Trophoblast cell (in vitro differentiated cells and primary cell): ENCODE data around the gene HOGA1.
"Not testable (repeated sequence)": the region's sequence is repeated elsewhere in the genome, so short reads cannot be mapped to it uniquely, and the experiment has no call there.

ENCODE experiments used
- DNase-seq, 2 donors: peaks; one replicate each; pipeline ENCODE4 v3.0.0-alpha.2; 2016
- H2AFZ ChIP-seq: 2 replicates; pipeline ENCODE4 v1.6.1; 2013; ENCODE audit warnings: low read length, moderate library complexity, mild to moderate bottlenecking; ENCODE audit not compliant: insufficient read depth, poor library complexity
- H2AK5ac ChIP-seq: 2 replicates; pipeline ENCODE4 v1.6.1; 2013; ENCODE audit warnings: mild to moderate bottlenecking, low read length
- H2BK120ac ChIP-seq: 2 replicates; pipeline ENCODE4 v1.6.1; 2013; ENCODE audit warnings: low read length, mild to moderate bottlenecking, moderate library complexity; ENCODE audit not compliant: insufficient read depth, poor library complexity
- H2BK12ac ChIP-seq: 2 replicates; pipeline ENCODE4 v1.6.1; 2013; ENCODE audit warnings: mild to moderate bottlenecking, low read length, moderate library complexity
- H2BK5ac ChIP-seq: 2 replicates; pipeline ENCODE4 v1.6.1; 2013; ENCODE audit warnings: low read length, low read depth, moderate library complexity, mild to moderate bottlenecking; ENCODE audit not compliant: poor library complexity
- H3K14ac ChIP-seq: 2 replicates; pipeline ENCODE4 v1.6.1; 2013; ENCODE audit warnings: mild to moderate bottlenecking, low read length
- H3K18ac ChIP-seq: 2 replicates; pipeline ENCODE4 v1.6.1; 2013; ENCODE audit warnings: mild to moderate bottlenecking, low read length
- H3K23ac ChIP-seq: 2 replicates; pipeline ENCODE4 v1.6.1; 2013; ENCODE audit warnings: low read length
- H3K27ac ChIP-seq: 2 replicates; pipeline ENCODE4 v1.5.1; 2013; ENCODE audit warnings: low read depth, mild to moderate bottlenecking, inconsistent platforms, low read length, moderate library complexity
- H3K27me3 ChIP-seq: 2 replicates; pipeline ENCODE4 v1.6.1; 2013; ENCODE audit warnings: inconsistent platforms, mild to moderate bottlenecking, low read length, moderate library complexity; ENCODE audit not compliant: insufficient read depth
- H3K36me3 ChIP-seq, 2 experiments: 1 replicate in 1 of 2; 2 replicates in 1 of 2; pipeline ENCODE4 v1.6.1; 2013; ENCODE audit warnings: low read length in 2 of 2, mild to moderate bottlenecking in 2 of 2, moderate library complexity in 1 of 2; ENCODE audit not compliant: insufficient read depth in 2 of 2, control insufficient read depth in 1 of 2
- H3K4ac ChIP-seq: 2 replicates; pipeline ENCODE4 v1.6.1; 2013; ENCODE audit warnings: low read depth, mild to moderate bottlenecking, low read length, moderate library complexity
- H3K4me1 ChIP-seq, 2 experiments: 1 replicate in 1 of 2; 2 replicates in 1 of 2; pipeline ENCODE4 v1.6.1; 2013; ENCODE audit warnings: low read length in 2 of 2, mild to moderate bottlenecking in 2 of 2, moderate library complexity in 1 of 2; ENCODE audit not compliant: insufficient read depth in 2 of 2, control insufficient read depth in 1 of 2
- H3K4me2 ChIP-seq: 2 replicates; pipeline ENCODE4 v1.6.1; 2013; ENCODE audit warnings: inconsistent platforms, mild to moderate bottlenecking, low read length, moderate library complexity
- H3K4me3 ChIP-seq: 2 replicates; pipeline ENCODE4 v1.5.1; 2013; ENCODE audit warnings: mild to moderate bottlenecking, low read depth, low read length, inconsistent platforms
- H3K79me1 ChIP-seq: one replicate; pipeline ENCODE4 v1.6.1; 2013; ENCODE audit warnings: low read length
- H3K79me2 ChIP-seq: 2 replicates; pipeline ENCODE4 v1.6.1; 2013; ENCODE audit warnings: low read length, mild to moderate bottlenecking; ENCODE audit not compliant: control insufficient read depth, insufficient read depth, poor library complexity
- H3K9ac ChIP-seq: 2 replicates; pipeline ENCODE4 v1.6.1; 2013; ENCODE audit warnings: mild to moderate bottlenecking, low read length
- H3K9me3 ChIP-seq: 2 replicates; pipeline ENCODE4 v1.6.1; 2013; ENCODE audit warnings: low read depth, mild to moderate bottlenecking, control low read depth, inconsistent platforms, low read length; ENCODE audit not compliant: insufficient read depth
- H4K12ac ChIP-seq: 2 replicates; pipeline ENCODE4 v1.6.1; 2013; ENCODE audit warnings: low read depth, mild to moderate bottlenecking, low read length, moderate library complexity
- H4K8ac ChIP-seq: 2 replicates; pipeline ENCODE4 v1.6.1; 2013; ENCODE audit warnings: low read depth, mild to moderate bottlenecking, low read length, moderate library complexity
- H4K91ac ChIP-seq: one replicate; pipeline ENCODE4 v1.6.1; 2013; ENCODE audit warnings: low read depth, mild to moderate bottlenecking, low read length, moderate library complexity
- WGBS: extraction: QIAGEN DNeasy Blood & Tissue Kit; methylation state at CpG from one replicate; pipeline ENCODE4 v1.1.7; 2013; ENCODE audit warnings: missing lambda C conversion rate; ENCODE audit not compliant: insufficient read length, insufficient coverage; ENCODE audit errors: extremely low coverage; 5-methylcytosine and 5-hydroxymethylcytosine counted together

Gene HOGA1

DNA sequence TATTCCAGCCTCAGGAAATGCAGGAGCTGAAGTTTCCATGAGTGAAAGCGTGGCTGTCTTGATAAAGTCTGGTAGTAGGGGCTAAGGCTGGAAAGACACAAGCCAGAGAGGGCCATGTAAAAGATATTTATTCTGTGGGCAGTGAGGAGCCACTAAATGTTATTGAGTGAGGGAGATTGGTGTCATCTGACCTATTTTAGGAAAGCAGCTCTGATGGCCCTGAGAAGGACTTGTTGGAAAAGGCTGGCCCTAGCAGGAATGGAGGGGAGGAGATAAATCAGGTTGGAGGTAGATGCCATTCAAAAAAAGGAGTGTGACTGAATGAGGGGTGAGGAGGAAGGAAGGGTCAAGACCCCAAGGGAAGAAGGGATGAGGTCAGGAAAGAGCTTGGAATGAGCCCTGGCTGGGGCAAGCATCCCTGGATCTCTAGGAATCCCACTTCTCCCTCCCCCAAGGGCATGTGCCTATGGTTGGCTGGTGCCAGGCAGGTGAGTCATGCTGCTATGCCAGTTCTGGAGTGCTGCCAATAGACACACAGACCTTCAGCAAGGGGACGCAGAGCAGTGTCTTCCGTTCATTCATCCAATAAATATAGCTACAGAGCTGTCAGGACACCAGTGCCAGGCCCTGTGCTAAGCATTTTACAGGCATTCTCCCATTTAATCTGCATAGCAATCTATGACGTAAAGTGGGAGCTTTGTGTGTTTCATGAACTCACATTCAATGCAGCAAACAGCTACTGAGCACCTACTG lies 9.6 kb upstream of the HOGA1 start:
- DNase-seq = peak; percentile 88 to 92
- H3K4me3 ChIP-seq = no peak overlapping the region
- WGBS = no CpG with 5 or more reads among the region's 4 CpGs
- H4K12ac ChIP-seq = no peak overlapping the region
- peak overlapping the region; percentile 59 for H2AK5ac ChIP-seq
- H4K91ac ChIP-seq = peak overlapping the region; percentile 87
- H2BK12ac ChIP-seq = peak overlapping the region; percentile 37
- no peak overlapping the region for H3K4ac ChIP-seq
- peaks cover 13% of the 10 kb centered on the region for H3K79me2 ChIP-seq
- H3K9ac ChIP-seq = no peak overlapping the region
- peak overlapping the region; percentile 67 for H4K8ac ChIP-seq
- H3K36me3 ChIP-seq = peaks cover 5 to 8% of the 10 kb centered on the region in 2 experiments
- no peak overlapping the region for H2AFZ ChIP-seq
- H3K4me2 ChIP-seq = peak overlapping the region; percentile 8
- peak overlapping the region; percentile 42 for H3K14ac ChIP-seq
- H2BK5ac ChIP-seq = peak overlapping the region; percentile 63
- H3K27me3 ChIP-seq = no peaks in the 10 kb centered on the region
- H3K27ac ChIP-seq = peak overlapping the region; percentile 73
- no peaks in the 10 kb centered on the region for H3K9me3 ChIP-seq
- H3K79me1 ChIP-seq = peaks cover 42% of the 10 kb centered on the region
- peak overlapping the region; percentile 78 for H2BK120ac ChIP-seq
- peaks cover 45 to 49% of the 10 kb centered on the region in 2 experiments for H3K4me1 ChIP-seq
- no peak overlapping the region for H3K18ac ChIP-seq
- no peak overlapping the region for H3K23ac ChIP-seq

DNA sequence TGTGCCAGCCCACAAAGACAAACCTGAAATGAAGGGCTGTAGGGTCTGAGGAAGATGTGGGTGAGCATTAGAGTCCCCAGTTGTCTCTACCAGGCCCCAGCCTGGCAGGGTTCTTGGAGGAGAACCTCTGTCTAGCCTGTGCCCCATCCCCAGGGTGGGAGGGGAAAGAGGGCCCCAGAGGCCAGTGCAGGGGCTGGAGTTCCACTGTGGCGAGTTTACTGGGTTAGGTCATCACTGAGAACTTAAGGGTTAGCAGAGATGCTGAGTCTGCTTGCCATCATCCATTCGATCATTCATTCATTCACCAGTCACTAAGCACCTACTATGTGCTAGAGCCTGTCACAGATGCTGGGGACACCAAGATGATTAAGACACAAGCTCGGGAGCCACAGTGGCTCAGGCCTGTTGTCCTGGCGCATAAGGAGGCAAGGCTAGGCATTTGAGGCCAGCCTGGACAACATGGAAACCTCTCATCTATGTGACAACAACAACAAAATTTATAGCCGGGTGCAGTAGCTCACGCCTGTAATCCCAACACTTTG lies 9.0 kb upstream of the HOGA1 start:
- Histone ChIP-seq H4K12ac (no peak overlapping the region), H3K14ac (peak overlapping the region; percentile 34), H2BK5ac (peak overlapping the region; percentile 55), H3K4me3 (no peak overlapping the region), H3K18ac (peak overlapping the region; percentile 49), H3K4me1 (peaks cover 42 to 46% of the 10 kb centered on the region in 2 experiments), H3K9ac (no peak overlapping the region), H4K8ac (peak overlapping the region; percentile 14), H3K36me3 (peaks cover 4 to 5% of the 10 kb centered on the region in 2 experiments), H3K4ac (peak overlapping the region; percentile 70), H3K4me2 (no peak overlapping the region), H3K79me1 (peaks cover 41% of the 10 kb centered on the region), H2AFZ (no peak overlapping the region), H3K27ac (peak overlapping the region; percentile 68), H3K27me3 (no peaks in the 10 kb centered on the region), H2AK5ac (peak overlapping the region; percentile 85), H3K23ac (no peak overlapping the region), H3K9me3 (no peaks in the 10 kb centered on the region), H3K79me2 (peaks cover 13% of the 10 kb centered on the region), H4K91ac (peak overlapping the region; percentile 50), H2BK120ac (peak overlapping the region; percentile 78), H2BK12ac (peak overlapping the region; percentile 21)
- WGBS = no CpG with 5 or more reads among the region's 6 CpGs
- no peak for DNase-seq

DNA sequence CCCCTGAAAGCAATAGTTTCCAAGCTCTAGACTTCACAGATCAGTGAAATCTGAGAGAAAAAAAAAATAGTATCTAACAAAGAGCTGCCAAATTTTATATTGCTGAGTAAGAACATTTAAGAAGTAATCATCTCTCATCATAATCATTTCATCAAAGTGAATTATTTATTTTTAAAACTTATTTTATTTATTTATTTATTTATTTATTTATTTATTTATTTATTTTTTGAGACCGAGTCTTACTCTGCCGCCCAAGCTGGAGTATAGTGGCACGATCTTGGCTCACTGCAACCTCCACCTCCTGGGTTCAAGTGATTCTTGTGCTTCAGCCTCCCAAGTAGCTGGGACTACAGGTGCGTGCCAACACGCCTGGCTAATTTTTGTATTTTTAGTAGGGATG lies 7.7 kb upstream of the HOGA1 start:
- not testable (repeated sequence) for H3K9ac ChIP-seq, H4K8ac ChIP-seq, DNase-seq, H3K14ac ChIP-seq, H3K27ac ChIP-seq, H3K23ac ChIP-seq, H3K36me3 ChIP-seq, H2AFZ ChIP-seq, H2BK5ac ChIP-seq, H3K79me2 ChIP-seq, H3K27me3 ChIP-seq, H3K18ac ChIP-seq, H3K9me3 ChIP-seq, H2AK5ac ChIP-seq, H3K4ac ChIP-seq, H2BK120ac ChIP-seq, H2BK12ac ChIP-seq, H3K4me2 ChIP-seq, H4K12ac ChIP-seq, H3K4me3 ChIP-seq
- peak overlapping the region; percentile 41 for H4K91ac ChIP-seq
- peaks cover 31 to 34% of the 10 kb centered on the region in 2 experiments for H3K4me1 ChIP-seq
- H3K79me1 ChIP-seq = peaks cover 30% of the 10 kb centered on the region
- WGBS = no CpG with 5 or more reads among the region's 5 CpGs

DNA sequence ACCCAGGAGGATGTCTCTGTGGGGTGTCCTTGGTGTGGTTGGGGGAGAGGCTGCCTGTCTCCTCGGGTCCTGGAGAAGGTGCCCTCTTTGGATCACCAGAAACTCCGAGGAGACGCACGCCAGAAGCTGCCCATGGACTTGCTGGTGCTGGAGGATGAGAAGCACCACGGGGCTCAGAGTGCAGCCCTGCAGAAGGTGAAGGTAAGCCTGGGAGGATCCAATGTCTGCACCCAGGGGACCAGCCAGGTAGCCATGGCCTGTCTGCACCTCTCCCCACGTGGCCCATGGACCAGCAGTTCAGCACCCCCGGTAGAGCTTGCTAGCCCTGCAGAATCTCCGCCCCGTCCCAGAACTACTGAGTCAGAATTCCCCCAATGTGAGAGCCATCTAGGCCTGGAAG lies 6.5 kb upstream of the HOGA1 start:
- Histone ChIP-seq H3K27ac (no peak overlapping the region), H3K23ac (no peak overlapping the region), H2BK120ac (no peak overlapping the region), H3K4me2 (no peak overlapping the region), H3K79me2 (peaks cover 2% of the 10 kb centered on the region), H2BK5ac (no peak overlapping the region), H3K27me3 (no peaks in the 10 kb centered on the region), H3K4me1 (peaks cover 21 to 24% of the 10 kb centered on the region in 2 experiments), H4K91ac (no peak overlapping the region), H3K9me3 (no peaks in the 10 kb centered on the region), H3K14ac (no peak overlapping the region), H2AFZ (no peak overlapping the region), H3K4ac (no peak overlapping the region), H2BK12ac (no peak overlapping the region), H4K8ac (no peak overlapping the region), H3K79me1 (peaks cover 21% of the 10 kb centered on the region), H3K18ac (no peak overlapping the region), H3K9ac (no peak overlapping the region), H2AK5ac (no peak overlapping the region), H3K36me3 (no peaks in the 10 kb centered on the region), H3K4me3 (no peak overlapping the region), H4K12ac (no peak overlapping the region)
- WGBS = no CpG with 5 or more reads among the region's 9 CpGs
- DNase-seq = no peak
